ENCODE measurements around the gene CNPY1.

- no peak for TF ChIP-seq EZH2 (IDR thresholded peaks at IDR 0.05; ENCODE audit: borderline replicate concordance, insufficient read depth, low read depth, low read length, poor library complexity, severe bottlenecking)
- TF ChIP-seq CTCF (IDR thresholded peaks at IDR 0.05), result no peak
Measured at GRCh38 chr7:155594961-155595366, 48.6 kb upstream of the CNPY1 start.
